HG03439 (cell line): Measurements from ENCODE around the gene SRSF12.
A peak's percentile ranks its signal among the peaks of the same experiment; 100 is the strongest.

Experiments
- ATAC-seq: cut with Tn5 transposase; IDR thresholded peaks from one replicate; pipeline ENCODE4 v1.9.1; 2021; ENCODE audit warnings: mild to moderate bottlenecking, moderate library complexity; ENCODE audit not compliant: unreplicated experiment

The SRSF12 gene

GRCh38 chr6:89117211-89118108 is at the start of gene SRSF12:
TSS of gene SRSF12 (minus strand) at chr6:89118071. CDS start at chr6:89117887, 184 bp downstream.
- peak; percentile 85 for ATAC-seq

- no peak for ATAC-seq
These were observed 44.1 kb upstream of the SRSF12 start for GRCh38 chr6:89162047-89162371.

GRCh38 chr6:89161326-89162046 is 43.6 kb upstream of the SRSF12 start:
- ATAC-seq = no peak

GRCh38 chr6:89160331-89161092 is 42.6 kb upstream of the SRSF12 start:
- no peak for ATAC-seq

- no peak for ATAC-seq
These were observed 36.3 kb upstream of the SRSF12 start for GRCh38 chr6:89154131-89154530.

GRCh38 chr6:89148016-89148750 is 30.3 kb upstream of the SRSF12 start:
- ATAC-seq = no peak

- no peak for ATAC-seq
These were observed 29.1 kb upstream of the SRSF12 start for GRCh38 chr6:89146718-89147700.

GRCh38 chr6:89145956-89146717 is 28.3 kb upstream of the SRSF12 start, which contains the start of gene PM20D2:
TSS of gene PM20D2 (plus strand) at chr6:89146055. CDS start at chr6:89146145, 90 bp downstream.
- ATAC-seq = peak; percentile 69

- ATAC-seq = peak; percentile 65
These were observed 27.5 kb upstream of the SRSF12 start for GRCh38 chr6:89145091-89145955.

GRCh38 chr6:89144354-89144906 is 26.6 kb upstream of the SRSF12 start:
- ATAC-seq = peak; percentile 29

GRCh38 chr6:89140347-89141156 is 22.7 kb upstream of the SRSF12 start:
- ATAC-seq = no peak

GRCh38 chr6:89139509-89140346 is 21.9 kb upstream of the SRSF12 start:
- no peak for ATAC-seq

- ATAC-seq = no peak
These were observed 20.3 kb upstream of the SRSF12 start for GRCh38 chr6:89138173-89138572.

GRCh38 chr6:89134723-89135122 is 16.9 kb upstream of the SRSF12 start:
- no peak for ATAC-seq

GRCh38 chr6:89133981-89134380 is 16.1 kb upstream of the SRSF12 start:
- ATAC-seq = no peak

- no peak for ATAC-seq
These were observed 14.2 kb upstream of the SRSF12 start for GRCh38 chr6:89132057-89132456.
